Neural cell (in vitro differentiated cells): ENCODE data around the gene TSPAN32.

ENCODE experiments used
- EP300 ChIP-seq: fragments of 450-650 bp; conservative IDR thresholded peaks from 2 replicates; pipeline ENCODE4 v1.6.1; 2014; ENCODE audit warnings: antibody characterized with exemption, mild to moderate bottlenecking, moderate library complexity; ENCODE audit not compliant: poor library complexity, severe bottlenecking
- EZH2 ChIP-seq: fragments of 200-600, 300-800 bp; shearing (Covaris generic), sonication (generic); IDR thresholded peaks from 2 replicates; pipeline ENCODE4 v1.6.1; 2014; ENCODE audit warnings: antibody characterized with exemption, low read length, borderline replicate concordance, mild to moderate bottlenecking; ENCODE audit not compliant: insufficient read depth, poor library complexity, severe bottlenecking
- MXI1 ChIP-seq: fragments of 450-650 bp; conservative IDR thresholded peaks from 2 replicates; pipeline ENCODE4 v1.6.1; 2014; ENCODE audit warnings: antibody characterized with exemption, mild to moderate bottlenecking; ENCODE audit not compliant: poor library complexity, severe bottlenecking
- POLR2AphosphoS5 ChIP-seq: IDR thresholded peaks from 2 replicates; pipeline ENCODE4 v1.6.1; 2012
- RAD21 ChIP-seq: fragments of 450-650 bp; conservative IDR thresholded peaks from 2 replicates; pipeline ENCODE4 v1.6.1; 2014; ENCODE audit warnings: antibody characterized with exemption, mild to moderate bottlenecking, moderate library complexity
- SMC3 ChIP-seq: fragments of 450-650 bp; conservative IDR thresholded peaks from 2 replicates; pipeline ENCODE4 v1.6.1; 2014; ENCODE audit warnings: antibody characterized with exemption, mild to moderate bottlenecking, moderate library complexity; ENCODE audit not compliant: poor library complexity
- TAF1 ChIP-seq: IDR thresholded peaks from 2 replicates; pipeline ENCODE4 v1.6.1; 2012; ENCODE audit warnings: low read depth
- TF ChIP-seq, protein P1 (sequence below): fragments of 450-650 bp; IDR thresholded peaks from 2 replicates; pipeline ENCODE4 v1.5.1; 2014; ENCODE audit warnings: antibody characterized with exemption, mild to moderate bottlenecking, moderate library complexity; ENCODE audit not compliant: poor library complexity, severe bottlenecking
- TF ChIP-seq, protein P2 (sequence below): IDR thresholded peaks from 2 replicates; pipeline ENCODE4 v1.6.1; 2012; ENCODE audit warnings: borderline replicate concordance

DNA sequence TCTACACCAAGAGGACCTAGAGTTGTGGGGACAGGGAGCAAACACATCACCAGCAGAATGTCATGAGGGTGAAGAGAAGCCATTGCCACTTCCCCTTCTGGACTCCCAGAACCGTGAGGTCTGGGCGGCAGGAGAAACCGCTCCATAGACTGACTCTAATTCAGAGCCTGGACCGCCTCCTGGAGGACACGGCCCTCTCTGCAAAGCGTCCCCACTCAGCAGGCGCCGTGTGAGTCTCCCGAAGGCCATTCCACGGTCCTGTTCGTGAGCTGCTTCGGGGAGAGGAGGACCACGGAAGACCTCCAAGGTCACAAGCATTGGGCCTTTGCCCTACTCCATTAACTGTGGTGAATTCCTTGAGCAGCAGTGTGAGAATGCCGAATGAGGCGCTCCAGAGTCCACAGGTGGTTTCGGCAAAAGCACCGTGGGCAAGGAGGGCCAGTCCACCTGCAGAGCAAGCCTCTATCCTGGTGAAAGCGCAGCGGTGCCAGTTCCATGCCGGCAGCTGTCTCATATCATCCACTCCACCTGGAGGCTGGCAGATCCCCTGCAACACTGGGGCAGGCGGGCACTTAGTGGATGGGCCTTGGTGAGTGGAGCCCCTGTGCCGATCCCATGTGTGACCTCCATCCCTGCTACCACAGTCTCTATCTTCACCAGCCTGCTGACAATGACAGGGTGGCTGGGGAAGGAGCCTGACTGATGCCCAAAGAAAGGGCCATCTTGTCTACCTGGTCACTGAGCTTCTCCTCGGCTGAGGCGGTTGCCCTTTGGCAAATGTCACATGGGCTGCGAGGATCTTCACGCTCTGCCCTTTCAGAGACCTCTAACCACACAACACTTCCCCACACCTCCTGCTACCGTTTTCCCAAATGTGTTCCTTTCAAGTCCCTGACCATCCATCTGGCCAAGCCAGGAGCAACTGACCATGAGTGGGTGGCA is 7.6 kb upstream of the TSPAN32 start:
- TF ChIP-seq, protein P1, sequence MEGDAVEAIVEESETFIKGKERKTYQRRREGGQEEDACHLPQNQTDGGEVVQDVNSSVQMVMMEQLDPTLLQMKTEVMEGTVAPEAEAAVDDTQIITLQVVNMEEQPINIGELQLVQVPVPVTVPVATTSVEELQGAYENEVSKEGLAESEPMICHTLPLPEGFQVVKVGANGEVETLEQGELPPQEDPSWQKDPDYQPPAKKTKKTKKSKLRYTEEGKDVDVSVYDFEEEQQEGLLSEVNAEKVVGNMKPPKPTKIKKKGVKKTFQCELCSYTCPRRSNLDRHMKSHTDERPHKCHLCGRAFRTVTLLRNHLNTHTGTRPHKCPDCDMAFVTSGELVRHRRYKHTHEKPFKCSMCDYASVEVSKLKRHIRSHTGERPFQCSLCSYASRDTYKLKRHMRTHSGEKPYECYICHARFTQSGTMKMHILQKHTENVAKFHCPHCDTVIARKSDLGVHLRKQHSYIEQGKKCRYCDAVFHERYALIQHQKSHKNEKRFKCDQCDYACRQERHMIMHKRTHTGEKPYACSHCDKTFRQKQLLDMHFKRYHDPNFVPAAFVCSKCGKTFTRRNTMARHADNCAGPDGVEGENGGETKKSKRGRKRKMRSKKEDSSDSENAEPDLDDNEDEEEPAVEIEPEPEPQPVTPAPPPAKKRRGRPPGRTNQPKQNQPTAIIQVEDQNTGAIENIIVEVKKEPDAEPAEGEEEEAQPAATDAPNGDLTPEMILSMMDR = no peak
- TF ChIP-seq POLR2AphosphoS5 (no peak), TAF1 (no peak), EZH2 (no peak), SMC3 (no peak), EP300 (no peak), RAD21 (no peak), MXI1 (no peak)
- TF ChIP-seq, protein P2, sequence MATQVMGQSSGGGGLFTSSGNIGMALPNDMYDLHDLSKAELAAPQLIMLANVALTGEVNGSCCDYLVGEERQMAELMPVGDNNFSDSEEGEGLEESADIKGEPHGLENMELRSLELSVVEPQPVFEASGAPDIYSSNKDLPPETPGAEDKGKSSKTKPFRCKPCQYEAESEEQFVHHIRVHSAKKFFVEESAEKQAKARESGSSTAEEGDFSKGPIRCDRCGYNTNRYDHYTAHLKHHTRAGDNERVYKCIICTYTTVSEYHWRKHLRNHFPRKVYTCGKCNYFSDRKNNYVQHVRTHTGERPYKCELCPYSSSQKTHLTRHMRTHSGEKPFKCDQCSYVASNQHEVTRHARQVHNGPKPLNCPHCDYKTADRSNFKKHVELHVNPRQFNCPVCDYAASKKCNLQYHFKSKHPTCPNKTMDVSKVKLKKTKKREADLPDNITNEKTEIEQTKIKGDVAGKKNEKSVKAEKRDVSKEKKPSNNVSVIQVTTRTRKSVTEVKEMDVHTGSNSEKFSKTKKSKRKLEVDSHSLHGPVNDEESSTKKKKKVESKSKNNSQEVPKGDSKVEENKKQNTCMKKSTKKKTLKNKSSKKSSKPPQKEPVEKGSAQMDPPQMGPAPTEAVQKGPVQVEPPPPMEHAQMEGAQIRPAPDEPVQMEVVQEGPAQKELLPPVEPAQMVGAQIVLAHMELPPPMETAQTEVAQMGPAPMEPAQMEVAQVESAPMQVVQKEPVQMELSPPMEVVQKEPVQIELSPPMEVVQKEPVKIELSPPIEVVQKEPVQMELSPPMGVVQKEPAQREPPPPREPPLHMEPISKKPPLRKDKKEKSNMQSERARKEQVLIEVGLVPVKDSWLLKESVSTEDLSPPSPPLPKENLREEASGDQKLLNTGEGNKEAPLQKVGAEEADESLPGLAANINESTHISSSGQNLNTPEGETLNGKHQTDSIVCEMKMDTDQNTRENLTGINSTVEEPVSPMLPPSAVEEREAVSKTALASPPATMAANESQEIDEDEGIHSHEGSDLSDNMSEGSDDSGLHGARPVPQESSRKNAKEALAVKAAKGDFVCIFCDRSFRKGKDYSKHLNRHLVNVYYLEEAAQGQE = no peak
